ENCODE data around the gene SECISBP2.

DNA sequence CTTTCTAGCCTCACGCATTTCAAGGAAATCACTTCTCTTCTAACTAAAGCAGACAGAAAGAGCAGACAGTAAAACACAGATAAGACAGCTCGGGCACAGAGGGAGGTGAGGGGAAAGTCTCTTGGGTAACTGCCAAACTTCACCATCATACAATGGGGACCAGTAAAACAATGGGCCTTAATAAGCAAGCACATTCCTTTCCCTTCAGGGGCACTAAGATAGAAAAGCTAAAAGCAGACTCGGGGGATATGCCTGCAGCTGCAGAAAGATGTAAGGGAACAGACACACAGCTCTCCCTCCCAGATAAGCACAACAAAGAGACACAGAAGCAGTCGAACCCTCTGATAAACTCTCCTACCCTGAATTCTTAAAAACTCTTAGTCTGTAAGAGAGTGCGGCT, 22.9 kb upstream of the SECISBP2 start:
- TF ChIP-seq, protein P1, sequence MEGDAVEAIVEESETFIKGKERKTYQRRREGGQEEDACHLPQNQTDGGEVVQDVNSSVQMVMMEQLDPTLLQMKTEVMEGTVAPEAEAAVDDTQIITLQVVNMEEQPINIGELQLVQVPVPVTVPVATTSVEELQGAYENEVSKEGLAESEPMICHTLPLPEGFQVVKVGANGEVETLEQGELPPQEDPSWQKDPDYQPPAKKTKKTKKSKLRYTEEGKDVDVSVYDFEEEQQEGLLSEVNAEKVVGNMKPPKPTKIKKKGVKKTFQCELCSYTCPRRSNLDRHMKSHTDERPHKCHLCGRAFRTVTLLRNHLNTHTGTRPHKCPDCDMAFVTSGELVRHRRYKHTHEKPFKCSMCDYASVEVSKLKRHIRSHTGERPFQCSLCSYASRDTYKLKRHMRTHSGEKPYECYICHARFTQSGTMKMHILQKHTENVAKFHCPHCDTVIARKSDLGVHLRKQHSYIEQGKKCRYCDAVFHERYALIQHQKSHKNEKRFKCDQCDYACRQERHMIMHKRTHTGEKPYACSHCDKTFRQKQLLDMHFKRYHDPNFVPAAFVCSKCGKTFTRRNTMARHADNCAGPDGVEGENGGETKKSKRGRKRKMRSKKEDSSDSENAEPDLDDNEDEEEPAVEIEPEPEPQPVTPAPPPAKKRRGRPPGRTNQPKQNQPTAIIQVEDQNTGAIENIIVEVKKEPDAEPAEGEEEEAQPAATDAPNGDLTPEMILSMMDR (conservative IDR thresholded peaks at IDR 0.05; ENCODE audit: low read depth in 2 of 2), result no peak
- TF ChIP-seq POLR2AphosphoS5 (IDR thresholded peaks at IDR 0.05; ENCODE audit: low read depth) (no peak), EZH2 (IDR thresholded peaks at IDR 0.05; ENCODE audit: low read depth, unreplicated experiment) (no peak), JUNB (IDR thresholded peaks at IDR 0.05; ENCODE audit: unreplicated experiment) (no peak), EZH2phosphoT487 (IDR thresholded peaks at IDR 0.05; ENCODE audit: unreplicated experiment) (no peak), STAT1 (IDR thresholded peaks at IDR 0.05; ENCODE audit: unreplicated experiment) (no peak), NANOG (IDR thresholded peaks at IDR 0.05; ENCODE audit: borderline replicate concordance) (no peak), CREB1 (CRISPR knock-in tag; IDR thresholded peaks at IDR 0.05; ENCODE audit: low read depth) (no peak)
- TF ChIP-seq, protein P2, sequence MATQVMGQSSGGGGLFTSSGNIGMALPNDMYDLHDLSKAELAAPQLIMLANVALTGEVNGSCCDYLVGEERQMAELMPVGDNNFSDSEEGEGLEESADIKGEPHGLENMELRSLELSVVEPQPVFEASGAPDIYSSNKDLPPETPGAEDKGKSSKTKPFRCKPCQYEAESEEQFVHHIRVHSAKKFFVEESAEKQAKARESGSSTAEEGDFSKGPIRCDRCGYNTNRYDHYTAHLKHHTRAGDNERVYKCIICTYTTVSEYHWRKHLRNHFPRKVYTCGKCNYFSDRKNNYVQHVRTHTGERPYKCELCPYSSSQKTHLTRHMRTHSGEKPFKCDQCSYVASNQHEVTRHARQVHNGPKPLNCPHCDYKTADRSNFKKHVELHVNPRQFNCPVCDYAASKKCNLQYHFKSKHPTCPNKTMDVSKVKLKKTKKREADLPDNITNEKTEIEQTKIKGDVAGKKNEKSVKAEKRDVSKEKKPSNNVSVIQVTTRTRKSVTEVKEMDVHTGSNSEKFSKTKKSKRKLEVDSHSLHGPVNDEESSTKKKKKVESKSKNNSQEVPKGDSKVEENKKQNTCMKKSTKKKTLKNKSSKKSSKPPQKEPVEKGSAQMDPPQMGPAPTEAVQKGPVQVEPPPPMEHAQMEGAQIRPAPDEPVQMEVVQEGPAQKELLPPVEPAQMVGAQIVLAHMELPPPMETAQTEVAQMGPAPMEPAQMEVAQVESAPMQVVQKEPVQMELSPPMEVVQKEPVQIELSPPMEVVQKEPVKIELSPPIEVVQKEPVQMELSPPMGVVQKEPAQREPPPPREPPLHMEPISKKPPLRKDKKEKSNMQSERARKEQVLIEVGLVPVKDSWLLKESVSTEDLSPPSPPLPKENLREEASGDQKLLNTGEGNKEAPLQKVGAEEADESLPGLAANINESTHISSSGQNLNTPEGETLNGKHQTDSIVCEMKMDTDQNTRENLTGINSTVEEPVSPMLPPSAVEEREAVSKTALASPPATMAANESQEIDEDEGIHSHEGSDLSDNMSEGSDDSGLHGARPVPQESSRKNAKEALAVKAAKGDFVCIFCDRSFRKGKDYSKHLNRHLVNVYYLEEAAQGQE (IDR thresholded peaks at IDR 0.05; ENCODE audit: unreplicated experiment), result no peak
- TF ChIP-seq, protein P3, sequence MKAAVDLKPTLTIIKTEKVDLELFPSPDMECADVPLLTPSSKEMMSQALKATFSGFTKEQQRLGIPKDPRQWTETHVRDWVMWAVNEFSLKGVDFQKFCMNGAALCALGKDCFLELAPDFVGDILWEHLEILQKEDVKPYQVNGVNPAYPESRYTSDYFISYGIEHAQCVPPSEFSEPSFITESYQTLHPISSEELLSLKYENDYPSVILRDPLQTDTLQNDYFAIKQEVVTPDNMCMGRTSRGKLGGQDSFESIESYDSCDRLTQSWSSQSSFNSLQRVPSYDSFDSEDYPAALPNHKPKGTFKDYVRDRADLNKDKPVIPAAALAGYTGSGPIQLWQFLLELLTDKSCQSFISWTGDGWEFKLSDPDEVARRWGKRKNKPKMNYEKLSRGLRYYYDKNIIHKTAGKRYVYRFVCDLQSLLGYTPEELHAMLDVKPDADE (IDR thresholded peaks at IDR 0.05), result no peak

All from GM23338 (cell line).